T-helper 2 cell treated with Interferon-gamma antibody and Interleukin-4, amounts not matched to agents 100 ng/mL and 5 ng/mL, for 36 hours (primary cell): ENCODE data around the gene SDK1. TPM values are rescaled to one million over a fixed set of nuclear protein-coding genes. Genes with fewer than 3 reads are reported as not detected.

Experiments used
- intact Hi-C: fragments of 100-400 bp; cut with micrococcal nuclease; formaldehyde crosslinking; loops from one replicate; pipeline ENCODE4 v1.15.1; 2023
- total RNA-seq: library from RNA; stranded (reverse); gene quantifications from 2 replicates; pipeline ENCODE4 v1.2.3, GENCODE V29; 2022

SDK1 gene
- total RNA-seq, 1 donor from 2014 or later, result 0.09 TPM

DNA sequence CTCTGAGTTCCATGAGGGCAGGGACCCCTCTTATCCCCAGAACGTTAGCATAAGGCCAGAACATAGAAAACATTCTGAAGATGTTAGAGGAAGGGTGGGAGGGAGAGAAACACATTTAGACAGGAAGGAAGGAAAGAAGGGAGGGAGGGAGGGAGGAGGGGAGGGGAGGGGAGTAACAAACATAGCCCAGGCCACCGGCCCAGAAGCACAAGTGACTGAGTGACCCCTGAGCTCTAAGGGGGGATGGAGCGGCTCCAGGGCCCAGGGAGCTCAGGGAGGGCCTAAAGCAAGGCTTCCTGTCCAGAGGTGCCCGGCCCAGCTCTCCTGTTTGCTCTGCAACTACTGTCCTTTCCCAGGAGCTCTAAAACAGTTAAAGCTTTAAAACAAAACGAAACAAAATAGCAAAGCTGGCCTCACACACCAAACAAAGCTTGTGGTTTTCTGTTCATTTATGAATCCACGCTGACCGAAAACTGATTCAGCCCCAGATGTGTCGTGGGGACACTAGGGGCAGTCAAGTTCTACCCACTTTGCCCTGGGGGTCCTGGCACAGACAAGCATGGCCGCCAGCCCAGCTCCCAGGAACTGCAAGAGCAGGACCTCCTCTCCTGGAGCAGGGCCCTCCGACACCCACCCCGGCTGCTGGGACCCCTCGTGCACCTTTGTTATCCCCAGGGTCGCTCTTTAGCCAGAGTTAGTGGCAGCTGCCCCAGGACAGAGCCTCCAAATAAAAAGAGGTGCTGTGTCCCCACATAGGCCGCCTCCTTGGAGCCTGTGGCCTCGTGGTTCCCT lies 884.9 kb downstream of the SDK1 start:
- intact Hi-C loops, result no loop called here

DNA sequence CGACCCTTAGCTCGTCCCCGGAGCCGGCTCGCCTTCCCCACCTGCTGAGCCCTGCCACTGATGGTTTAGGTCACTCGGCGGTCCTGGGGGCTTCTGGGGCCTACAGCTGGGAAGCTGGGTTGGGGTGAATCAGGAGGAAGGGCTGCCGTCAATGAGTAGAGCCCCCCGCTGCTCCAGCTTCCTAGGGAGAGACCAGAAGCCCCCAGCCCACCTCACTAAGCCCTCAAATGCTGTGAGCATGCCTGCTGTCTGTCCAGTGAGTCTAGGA lies 885.4 kb downstream of the SDK1 start:
- intact Hi-C loops, result no loop called here

DNA sequence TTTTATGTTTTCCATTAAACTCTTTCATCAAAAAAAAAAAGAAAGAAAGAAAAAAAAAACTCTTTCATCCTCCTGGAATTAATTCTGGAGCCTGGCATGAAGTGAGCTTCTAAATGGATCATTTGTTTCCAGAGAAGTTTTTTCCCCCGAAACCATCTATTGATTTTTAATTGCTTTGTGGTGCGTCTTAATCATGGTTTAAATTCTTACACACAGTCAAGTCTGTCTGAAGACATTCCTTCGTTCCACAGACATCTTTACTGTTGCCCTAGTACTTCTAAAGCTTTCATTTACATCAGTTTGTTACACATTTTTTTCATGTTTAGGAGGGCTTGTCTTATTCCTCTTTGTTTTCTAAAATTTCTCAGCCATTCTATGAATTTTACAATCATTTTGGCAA lies 887.6 kb downstream of the SDK1 start:
- intact Hi-C loops, result no loop called here

DNA sequence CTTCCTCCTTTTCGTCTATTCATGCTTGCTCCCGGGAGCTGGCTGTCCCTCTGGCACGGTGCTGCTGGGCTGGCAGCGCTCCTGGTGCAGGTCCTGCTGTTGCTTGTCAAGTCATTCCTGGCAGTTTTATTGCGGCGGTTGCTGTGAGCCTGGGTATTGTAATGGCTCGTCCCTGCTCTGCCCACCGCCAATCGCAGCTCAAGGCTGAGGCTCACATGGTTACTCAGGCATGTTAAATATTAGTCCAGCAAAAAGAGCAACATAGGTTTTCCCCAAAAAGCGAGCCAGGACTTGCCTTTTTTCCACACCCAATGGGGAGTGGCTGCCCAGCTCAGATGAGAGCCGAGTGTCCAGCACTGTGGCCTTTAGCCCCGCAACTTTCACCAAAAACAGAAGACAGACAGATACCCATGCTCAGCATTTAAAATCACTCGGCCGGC lies 888.1 kb downstream of the SDK1 start:
- intact Hi-C loops, result no loop called here

DNA sequence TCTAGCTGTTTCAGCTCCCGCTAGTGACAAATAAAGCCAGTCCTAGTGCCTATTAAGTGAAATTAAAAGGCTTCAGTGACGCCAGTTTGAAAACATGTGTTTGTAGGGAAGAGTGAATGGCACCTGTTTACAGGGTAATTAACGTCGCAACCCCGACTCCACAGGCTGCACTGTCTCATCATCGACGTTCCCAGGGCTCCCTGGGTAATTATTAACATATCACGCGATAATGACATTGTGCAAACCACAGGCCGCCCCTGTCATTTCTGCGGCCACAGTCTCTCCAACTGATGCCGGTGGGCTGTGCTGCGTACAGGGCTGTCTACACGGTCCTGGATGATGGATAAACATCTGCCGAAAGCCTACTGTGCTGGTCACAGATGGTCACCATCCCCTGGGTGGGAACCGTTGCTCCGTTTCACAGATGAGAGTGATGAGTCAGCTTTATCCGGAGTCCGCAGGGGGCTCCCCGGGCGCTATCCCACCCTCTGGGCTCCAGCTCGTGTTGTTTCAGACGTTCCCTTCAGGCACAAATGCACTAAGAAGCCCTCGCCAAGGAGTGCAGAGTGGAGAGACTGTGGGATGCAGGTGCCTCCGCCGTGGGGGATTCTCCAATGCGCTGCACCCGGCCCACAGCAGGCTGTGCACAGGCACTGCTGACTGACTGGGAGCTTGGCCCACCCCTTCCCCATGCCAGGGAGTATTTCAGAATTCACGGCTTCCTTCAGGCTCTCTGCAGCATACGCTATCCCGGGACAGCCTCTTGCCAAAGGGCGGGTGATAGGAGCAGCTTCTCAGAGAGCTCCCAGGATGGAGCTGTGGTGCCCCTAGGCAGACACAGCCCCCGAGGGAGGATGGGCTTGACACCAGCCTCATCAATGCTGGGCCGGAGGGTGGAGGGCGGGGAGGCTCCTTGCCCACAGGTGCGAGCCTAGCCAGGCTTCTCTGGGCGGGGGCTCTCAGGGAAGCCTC lies 889.2 kb downstream of the SDK1 start:
- intact Hi-C loops, result no loop called here

DNA sequence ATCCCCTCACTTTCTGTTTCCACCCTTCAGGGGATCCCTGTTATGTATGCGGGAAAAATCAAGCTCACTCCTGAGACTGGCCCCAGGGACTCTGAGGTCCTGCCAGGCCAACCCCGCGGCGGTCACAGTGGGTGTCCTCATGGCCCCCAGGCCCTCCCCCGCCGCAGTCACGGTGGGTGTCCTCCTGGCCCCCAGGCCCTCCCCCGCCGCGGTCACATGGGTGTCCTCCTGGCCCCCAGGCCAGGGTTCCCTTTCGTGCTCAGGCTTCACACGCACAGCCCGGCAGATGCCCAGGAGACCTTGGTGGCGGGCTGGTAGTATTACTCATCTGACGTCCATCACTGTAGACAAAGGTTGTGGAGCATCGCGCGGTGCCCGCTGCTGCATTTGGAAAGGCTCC lies 890.0 kb downstream of the SDK1 start:
- intact Hi-C loops, result no loop called here

GRCh38 chr7:4191525-4191924 lies 890.5 kb downstream of the SDK1 start:
- intact Hi-C loops, result no loop called here

GRCh38 chr7:4195660-4196059 lies 894.6 kb downstream of the SDK1 start:
- intact Hi-C loops, result no loop called here

GRCh38 chr7:4196121-4196819 lies 895.2 kb downstream of the SDK1 start:
- intact Hi-C loops, result no loop called here

DNA sequence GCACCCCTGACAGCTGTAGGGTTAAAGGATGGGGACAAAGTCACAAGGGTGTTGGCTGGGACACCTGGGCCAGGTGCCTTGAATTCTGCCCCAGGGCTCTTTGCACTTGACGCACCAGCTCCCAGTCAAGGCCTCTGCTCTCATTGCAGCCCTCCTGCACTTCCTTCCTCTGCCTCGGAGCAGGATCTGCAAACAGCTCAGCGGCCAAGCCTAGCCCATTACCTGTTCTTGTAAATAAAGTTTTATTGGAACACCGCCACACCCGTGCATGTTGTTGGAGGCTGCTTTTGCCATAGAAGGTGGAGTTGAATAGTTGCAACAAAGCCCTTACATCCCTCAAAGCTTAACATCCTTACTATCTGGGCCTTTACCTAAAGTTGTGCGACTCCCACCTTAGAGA lies 897.2 kb downstream of the SDK1 start:
- intact Hi-C loops, result no loop called here

DNA sequence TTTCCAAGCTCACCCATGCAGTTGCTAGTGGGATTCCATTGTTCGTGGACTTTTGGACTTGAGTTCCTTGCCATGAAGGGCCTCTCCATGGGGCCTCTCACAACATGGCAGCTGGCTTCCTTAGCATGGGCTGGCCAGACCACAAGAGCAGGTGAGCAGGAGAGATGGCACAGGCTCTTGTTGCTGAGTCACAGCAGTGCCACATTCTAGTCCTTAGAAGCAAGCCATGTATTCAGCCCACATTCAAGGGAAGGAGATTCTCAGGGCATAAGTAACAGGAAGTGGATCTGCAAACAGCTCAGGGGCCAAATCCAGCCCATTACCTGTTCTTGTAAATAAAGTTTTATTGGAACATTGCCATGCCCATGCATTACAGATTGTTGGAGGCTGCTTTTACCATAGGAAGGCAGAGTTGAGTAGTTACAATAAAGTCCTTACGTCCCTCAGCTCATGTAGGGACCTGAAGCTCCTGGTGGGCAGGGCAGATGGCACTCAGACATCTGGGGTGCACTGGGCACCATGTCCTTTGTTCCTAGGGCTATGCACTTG lies 899.6 kb downstream of the SDK1 start:
- intact Hi-C loops, result no loop called here

DNA sequence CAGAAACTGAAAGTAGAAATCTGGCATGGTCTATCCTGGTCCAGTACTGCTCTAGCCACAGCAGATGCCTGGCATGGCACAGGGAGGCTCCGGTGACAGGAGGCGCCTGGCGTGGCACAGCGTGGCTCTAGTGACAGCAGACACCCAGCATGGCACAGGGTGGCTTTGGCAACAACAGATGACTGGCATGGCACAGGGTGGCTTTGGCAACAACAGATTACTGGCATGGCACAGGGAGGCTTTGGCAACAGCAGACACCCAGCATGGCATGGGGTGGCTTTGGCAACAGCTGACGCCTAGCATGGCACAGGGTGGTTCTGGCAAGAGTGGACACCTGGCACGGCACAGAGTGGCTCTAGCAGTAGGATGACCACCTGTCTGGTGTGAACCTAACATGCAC lies 900.5 kb downstream of the SDK1 start:
- intact Hi-C loops, result no loop called here

DNA sequence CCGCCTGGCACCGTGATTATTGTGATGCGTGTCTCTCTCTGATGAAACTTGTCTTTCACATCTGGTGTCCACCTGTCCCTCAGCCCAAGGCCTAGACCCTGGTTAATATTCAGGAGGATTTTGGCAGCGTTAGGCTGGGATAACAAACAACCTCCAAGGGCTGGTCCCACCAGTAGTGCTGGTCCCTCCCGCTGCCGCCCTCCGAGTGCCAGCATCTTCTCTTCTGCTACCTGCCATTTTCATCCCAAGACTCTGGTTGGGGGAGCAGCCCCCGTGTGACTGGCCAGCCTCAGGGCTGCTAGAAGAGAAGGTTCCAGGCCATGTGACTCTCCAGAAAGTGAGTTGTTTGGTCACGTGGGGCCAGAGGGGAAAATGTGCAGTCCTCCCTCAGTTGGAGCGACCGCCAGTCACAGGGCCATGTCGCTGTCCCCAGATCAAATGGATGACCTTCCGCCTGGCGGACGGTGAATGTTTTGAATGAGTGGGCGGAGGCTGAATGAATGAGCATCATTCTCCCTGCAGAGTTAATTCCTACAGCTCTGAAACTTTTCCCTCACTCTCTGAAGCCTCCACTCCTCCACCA lies 901.2 kb downstream of the SDK1 start:
- intact Hi-C loops, result no loop called here

DNA sequence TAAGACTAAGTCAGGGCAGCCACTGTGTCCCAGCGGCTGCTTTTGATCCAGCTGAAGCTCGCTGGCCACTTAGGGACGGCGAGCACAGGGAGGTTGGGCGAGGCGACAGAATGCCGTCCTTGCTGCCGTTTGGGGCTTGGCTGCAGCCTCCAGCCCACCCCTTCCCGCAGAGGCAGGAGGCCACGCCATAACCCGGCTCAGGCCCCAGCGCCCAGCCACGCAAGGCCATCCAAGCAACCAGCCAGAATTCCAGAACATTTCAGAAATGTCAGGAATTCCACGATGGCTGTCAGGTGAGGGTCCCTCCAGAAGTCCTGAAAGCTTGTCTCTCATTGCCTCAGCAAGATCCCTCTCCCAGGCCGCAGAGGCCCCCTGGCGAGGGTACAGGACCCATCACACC lies 901.9 kb downstream of the SDK1 start:
- intact Hi-C loops, result no loop called here

- intact Hi-C loops, result no loop called here
These were observed 902.8 kb downstream of the SDK1 start for GRCh38 chr7:4203626-4204512.

- intact Hi-C loops, result no loop called here
These were observed 903.6 kb downstream of the SDK1 start for GRCh38 chr7:4204513-4205165.

- intact Hi-C loops, result no loop called here
These were observed 904.8 kb downstream of the SDK1 start for GRCh38 chr7:4205828-4206227.

GRCh38 chr7:4207011-4207410 lies 906.0 kb downstream of the SDK1 start:
- intact Hi-C loops, result no loop called here

- intact Hi-C loops, result no loop called here
These were observed 907.0 kb downstream of the SDK1 start for GRCh38 chr7:4208086-4208485.

DNA sequence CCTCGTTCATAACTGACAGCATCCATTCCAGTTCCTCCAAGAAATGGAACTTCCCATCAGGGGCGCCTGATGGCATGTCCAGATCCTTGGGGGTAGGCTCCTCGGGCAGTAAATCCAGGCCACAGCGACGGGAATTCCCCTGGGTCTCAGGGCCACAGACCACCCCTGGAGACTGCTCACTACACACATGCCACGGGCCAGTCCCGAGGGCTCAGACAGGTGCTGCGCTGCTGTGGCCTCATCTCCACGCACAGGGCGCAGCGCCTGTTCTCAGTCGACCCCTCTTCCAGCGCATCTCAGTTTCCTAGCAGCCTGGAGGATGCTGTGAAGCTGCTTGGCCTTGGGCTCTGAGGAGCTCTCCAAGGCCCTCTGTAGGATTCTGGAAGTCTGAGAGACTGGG lies 907.5 kb downstream of the SDK1 start:
- intact Hi-C loops, result no loop called here
